PC-9 (cell line): ENCODE measurements around the gene LPIN3. TPM values are rescaled to one million over a fixed set of nuclear protein-coding genes. Genes with fewer than 3 reads are reported as not detected.

ENCODE experiments used
- BruUV-seq: library from RNA; stranded (reverse); fragments of 400-500 nt; replicated peaks from 2 replicates; lab custom pipeline; 2021; lab: Mats Ljungman, UMichigan
- CTCF ChIA-PET: fragments of 300-600 bp; sonication (Branson Sonifier 250); formaldehyde crosslinking; loops from one replicate; lab custom pipeline; 2022; ENCODE audit warnings: antibody characterized with exemption; lab: Charles Lee
- POLR2A ChIA-PET: fragments of 300-600 bp; sonication (Branson Sonifier 250); formaldehyde crosslinking; loops from one replicate; lab custom pipeline; 2022; ENCODE audit warnings: antibody characterized with exemption; ENCODE audit not compliant: unreplicated experiment; lab: Charles Lee
- DNase-seq, 2 experiments: peaks; one replicate each; pipeline versions ENCODE4 v3.0.0 to v3.0.0-alpha.2; 2015 to 2022; ENCODE audit warnings: mixed read lengths in 1 of 2
- H2AFZ ChIP-seq: fragments of 200-600 bp; sonication (generic); 2 replicates; pipeline ENCODE4 v1.8.1; 2017; ENCODE audit warnings: antibody characterized with exemption
- H3F3A ChIP-seq: fragments of 200-600 bp; sonication (generic); 2 replicates; pipeline ENCODE4 v1.8.1; 2017; ENCODE audit warnings: antibody characterized with exemption, mild to moderate bottlenecking, low read depth; ENCODE audit not compliant: insufficient read depth
- H3K27ac ChIP-seq: fragments of 200-600 bp; sonication (generic); 2 replicates; pipeline ENCODE4 v1.6.1; 2016; ENCODE audit warnings: mixed run types
- H3K27me3 ChIP-seq: fragments of 200-600 bp; sonication (generic); 2 replicates; pipeline ENCODE4 v1.6.1; 2016; ENCODE audit warnings: low read depth, mixed run types; ENCODE audit not compliant: insufficient read depth
- H3K36me3 ChIP-seq: fragments of 200-600 bp; sonication (generic); 2 replicates; pipeline ENCODE4 v1.6.1; 2016; ENCODE audit warnings: low read depth, mixed run types
- H3K4me1 ChIP-seq: fragments of 200-600 bp; sonication (generic); replicated peaks from 2 replicates; pipeline ENCODE4 v1.6.1; 2016; ENCODE audit warnings: mixed run types; ENCODE audit not compliant: insufficient read depth
- H3K4me2 ChIP-seq: fragments of 200-600 bp; sonication (generic); 2 replicates; pipeline ENCODE4 v1.6.1; 2017; ENCODE audit warnings: mixed run types
- H3K4me3 ChIP-seq: fragments of 200-600 bp; sonication (generic); 2 replicates; pipeline ENCODE4 v1.6.1; 2016; ENCODE audit warnings: mixed run types
- H3K79me2 ChIP-seq: fragments of 200-600 bp; sonication (generic); 2 replicates; pipeline ENCODE4 v1.6.1; 2017; ENCODE audit warnings: low read depth, mixed run types
- H3K9me2 ChIP-seq: fragments of 200-600 bp; sonication (generic); 2 replicates; pipeline ENCODE4 v1.8.1; 2017; ENCODE audit warnings: mild to moderate bottlenecking; ENCODE audit not compliant: insufficient read depth
- H3K9me3 ChIP-seq: fragments of 200-600 bp; sonication (generic); 2 replicates; pipeline ENCODE4 v1.8.1; 2016; ENCODE audit warnings: low read depth; ENCODE audit not compliant: insufficient read depth
- H4K20me1 ChIP-seq: fragments of 200-600 bp; sonication (generic); 2 replicates; pipeline ENCODE4 v1.8.1; 2017; ENCODE audit not compliant: insufficient read depth
- EZH2 ChIP-seq: fragments of 200-600 bp; sonication (generic); IDR thresholded peaks from 2 replicates; pipeline ENCODE4 v1.8.0; 2017; ENCODE audit warnings: antibody characterized with exemption, low read depth
- intact Hi-C: fragments of 100-400 bp; cut with micrococcal nuclease; formaldehyde crosslinking; loops from one replicate; pipeline ENCODE4 v1.10.0; 2022; ENCODE audit not compliant: unreplicated experiment
- total RNA-seq: library from RNA; stranded (reverse); gene quantifications from 2 replicates; pipeline ENCODE4 v1.2.3, GENCODE V29; 2021
- TF ChIP-seq, protein P1 (sequence below): fragments of 200-600 bp; sonication (generic); conservative IDR thresholded peaks from 2 replicates; pipeline ENCODE4 v1.6.1; 2017; ENCODE audit warnings: mixed run types, antibody characterized with exemption, mild to moderate bottlenecking, moderate library complexity

The LPIN3 gene
- total RNA-seq, 1 experiment from 2014 or later: 12.1 TPM

GRCh38 chr20:41358230-41358629, 17.6 kb downstream of the LPIN3 start:
- CTCF ChIA-PET: interaction anchor here (0.6 kb wide), 1 partner anchor 480 kb away, joined by 3 read pairs; no protein-coding TSS in a partner anchor
- no peak for DNase-seq
- Histone ChIP-seq H3K4me2 (no peak overlapping the region), H3K9me3 (no peaks in the 10 kb centered on the region), H3K27me3 (no peaks in the 10 kb centered on the region), H3K79me2 (no peaks in the 10 kb centered on the region), H2AFZ (no peak overlapping the region), H3K4me1 (no peaks in the 10 kb centered on the region), H3F3A (no peaks in the 10 kb centered on the region), H3K9me2 (no peaks in the 10 kb centered on the region), H3K27ac (no peak overlapping the region), H4K20me1 (no peaks in the 10 kb centered on the region), H3K36me3 (no peaks in the 10 kb centered on the region), H3K4me3 (no peak overlapping the region)
- TF ChIP-seq, protein P1, sequence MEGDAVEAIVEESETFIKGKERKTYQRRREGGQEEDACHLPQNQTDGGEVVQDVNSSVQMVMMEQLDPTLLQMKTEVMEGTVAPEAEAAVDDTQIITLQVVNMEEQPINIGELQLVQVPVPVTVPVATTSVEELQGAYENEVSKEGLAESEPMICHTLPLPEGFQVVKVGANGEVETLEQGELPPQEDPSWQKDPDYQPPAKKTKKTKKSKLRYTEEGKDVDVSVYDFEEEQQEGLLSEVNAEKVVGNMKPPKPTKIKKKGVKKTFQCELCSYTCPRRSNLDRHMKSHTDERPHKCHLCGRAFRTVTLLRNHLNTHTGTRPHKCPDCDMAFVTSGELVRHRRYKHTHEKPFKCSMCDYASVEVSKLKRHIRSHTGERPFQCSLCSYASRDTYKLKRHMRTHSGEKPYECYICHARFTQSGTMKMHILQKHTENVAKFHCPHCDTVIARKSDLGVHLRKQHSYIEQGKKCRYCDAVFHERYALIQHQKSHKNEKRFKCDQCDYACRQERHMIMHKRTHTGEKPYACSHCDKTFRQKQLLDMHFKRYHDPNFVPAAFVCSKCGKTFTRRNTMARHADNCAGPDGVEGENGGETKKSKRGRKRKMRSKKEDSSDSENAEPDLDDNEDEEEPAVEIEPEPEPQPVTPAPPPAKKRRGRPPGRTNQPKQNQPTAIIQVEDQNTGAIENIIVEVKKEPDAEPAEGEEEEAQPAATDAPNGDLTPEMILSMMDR: no peak
- no peak for TF ChIP-seq EZH2
- no TSS peak for BruUV-seq
- intact Hi-C loops: no loop called here
- POLR2A ChIA-PET: no interaction called here

- no peaks in the 10 kb centered on the region for H3K9me2 ChIP-seq
- no peak overlapping the region for H3K4me3 ChIP-seq
- no peaks in the 10 kb centered on the region; the same call in 1 of the 2 replicates for H3K27me3 ChIP-seq
- ChIA-PET POLR2A (no interaction called here), CTCF (interaction anchor here (1.0 kb wide), 1 partner anchor 18 kb away, joined by 4 read pairs; the partner anchor contains the start of gene LPIN3)
- H3K4me1 ChIP-seq: no peaks in the 10 kb centered on the region
- intact Hi-C loops: no loop called here
- H3K4me2 ChIP-seq: no peak overlapping the region
- H3K9me3 ChIP-seq: no peaks in the 10 kb centered on the region
- no peaks in the 10 kb centered on the region for H4K20me1 ChIP-seq
- no TSS peak for BruUV-seq
- DNase-seq: no peak
- no peaks in the 10 kb centered on the region for H3K36me3 ChIP-seq
- H3F3A ChIP-seq: no peaks in the 10 kb centered on the region
- TF ChIP-seq, protein P1: no peak
- TF ChIP-seq EZH2: no peak
- H2AFZ ChIP-seq: no peak overlapping the region
- no peak overlapping the region for H3K27ac ChIP-seq
- H3K79me2 ChIP-seq: no peaks in the 10 kb centered on the region
These were observed 18.1 kb downstream of the LPIN3 start for GRCh38 chr20:41358717-41359116.

DNA sequence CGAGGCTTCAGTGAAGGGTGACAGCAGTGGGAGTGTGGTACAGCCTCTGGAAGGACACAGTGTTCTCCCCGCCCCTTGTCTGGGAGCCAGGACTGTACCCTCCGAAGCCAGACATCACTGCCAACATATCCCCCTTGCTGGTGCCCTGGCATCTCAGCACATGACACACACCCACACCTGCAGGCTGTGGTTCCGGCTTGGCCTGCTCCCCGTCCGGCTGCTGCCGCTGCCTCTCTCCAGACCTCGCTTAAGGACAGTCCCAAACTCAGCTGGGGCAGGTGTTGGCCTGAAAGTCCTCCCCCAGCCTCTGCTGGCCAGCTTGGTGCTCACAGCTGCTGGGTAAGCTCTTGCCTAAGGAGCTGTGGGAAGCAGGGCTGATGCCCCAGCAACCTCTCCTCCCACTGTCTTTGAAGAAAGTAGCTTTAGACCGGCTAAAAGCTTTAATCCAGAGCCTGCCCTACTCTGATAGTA, 19.0 kb downstream of the LPIN3 start:
- no TSS peak for BruUV-seq
- TF ChIP-seq, protein P1: no peak
- TF ChIP-seq EZH2: no peak
- Histone ChIP-seq H3K4me1 (no peaks in the 10 kb centered on the region), H3K27ac (no peak overlapping the region), H4K20me1 (no peaks in the 10 kb centered on the region), H3K9me3 (no peaks in the 10 kb centered on the region), H3K4me3 (no peak overlapping the region), H3K79me2 (no peaks in the 10 kb centered on the region), H3K27me3 (no peaks in the 10 kb centered on the region; the same call in 1 of the 2 replicates), H3F3A (no peaks in the 10 kb centered on the region), H3K4me2 (no peak overlapping the region), H2AFZ (no peak overlapping the region), H3K9me2 (no peaks in the 10 kb centered on the region), H3K36me3 (no peaks in the 10 kb centered on the region)
- intact Hi-C loops: no loop called here
- ChIA-PET CTCF (interaction anchor here (1.0 kb wide), 1 partner anchor 19 kb away, joined by 4 read pairs; the partner anchor contains the start of gene LPIN3), POLR2A (no interaction called here)
- DNase-seq: no peak
